Fibroblast of pulmonary artery (primary cell): ENCODE results near the gene CCL3.
"Not testable (repeated sequence)": the region's sequence is repeated elsewhere in the genome, so short reads cannot be mapped to it uniquely, and the experiment has no call there.

Source experiments
- DNase-seq: peaks from one replicate; pipeline ENCODE4 v3.0.0-alpha.2; 2010; ENCODE audit warnings: low read depth
- H3K4me3 ChIP-seq: replicated peaks from 2 replicates; pipeline ENCODE4 v1.5.1; 2011; ENCODE audit warnings: low read depth, mild to moderate bottlenecking, control low read depth, low read length, moderate library complexity
- CTCF ChIP-seq: IDR thresholded peaks from 2 replicates; pipeline ENCODE4 v1.5.1; 2011; ENCODE audit warnings: mild to moderate bottlenecking, control low read depth, low read length, inconsistent platforms; ENCODE audit errors: missing control alignments

Gene CCL3

GRCh38 chr17:36124879-36125824, 35.2 kb upstream of the CCL3 start:
- no peak overlapping the region for H3K4me3 ChIP-seq
- TF ChIP-seq CTCF: no peak
- no peak for DNase-seq

- no peak for TF ChIP-seq CTCF
- no peak overlapping the region for H3K4me3 ChIP-seq
- no peak for DNase-seq
Measured at GRCh38 chr17:36123431-36123830, 33.5 kb upstream of the CCL3 start.

- H3K4me3 ChIP-seq: not testable (repeated sequence)
Measured at GRCh38 chr17:36121099-36121498, 31.2 kb upstream of the CCL3 start.

GRCh38 chr17:36120221-36120620, 30.3 kb upstream of the CCL3 start:
- no peak for DNase-seq
- no peak overlapping the region for H3K4me3 ChIP-seq
- TF ChIP-seq CTCF: no peak

More at GRCh38 chr17:36121099-36121498, 31.2 kb upstream of the CCL3 start:
- DNase-seq: not testable (repeated sequence)

GRCh38 chr17:36118477-36119353, 28.8 kb upstream of the CCL3 start:
- no peak for DNase-seq
- H3K4me3 ChIP-seq: no peak overlapping the region
- no peak for TF ChIP-seq CTCF

GRCh38 chr17:36117505-36118382, 27.8 kb upstream of the CCL3 start:
- TF ChIP-seq CTCF: no peak
- H3K4me3 ChIP-seq: no peak overlapping the region
- DNase-seq: no peak

- DNase-seq, H3K4me3 ChIP-seq: not testable (repeated sequence)
Measured at GRCh38 chr17:36115649-36115977, 25.7 kb upstream of the CCL3 start.

GRCh38 chr17:36114971-36115648, 25.2 kb upstream of the CCL3 start:
- not testable (repeated sequence) for DNase-seq, H3K4me3 ChIP-seq

GRCh38 chr17:36113131-36113530, 23.2 kb upstream of the CCL3 start:
- H3K4me3 ChIP-seq, DNase-seq: not testable (repeated sequence)
